Stimulated activated CD8-positive, alpha-beta memory T cell treated with anti-CD3 and anti-CD28 coated beads, Interleukin-12 subunit alpha, Interleukin-12 subunit beta, amount 100 ng/mL, for 4 hours (primary cell): ENCODE measurements around the gene ACADM.
A peak's percentile ranks its signal among the peaks of the same experiment; 100 is the strongest.
"Not testable (repeated sequence)": the region's sequence is repeated elsewhere in the genome, so short reads cannot be mapped to it uniquely, and the experiment has no call there.

Experiments
- DNase-seq: peaks from one replicate; pipeline ENCODE4 v3.0.0-alpha.2; 2020; ENCODE audit warnings: low read depth

ACADM gene

DNA sequence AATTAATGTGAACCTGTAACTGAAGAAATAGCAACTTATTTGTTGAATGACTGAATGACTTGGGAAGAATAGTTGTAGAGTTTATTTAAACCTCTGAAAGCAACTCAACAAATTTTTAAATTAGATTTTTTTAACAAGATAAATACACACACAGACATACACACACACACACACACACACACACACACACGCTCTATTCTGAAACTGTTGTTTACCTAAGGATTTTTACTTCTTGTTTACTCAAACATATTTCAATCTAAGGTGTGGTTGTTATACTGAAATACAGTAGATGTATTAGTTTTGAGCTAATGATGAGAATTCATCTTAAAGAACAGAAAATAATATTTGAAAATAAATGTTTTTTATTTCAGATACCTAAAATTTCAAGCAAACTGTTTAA, 11.5 kb downstream of the ACADM start:
- DNase-seq: no peak

GRCh38 chr1:75742047-75742625, 17.6 kb downstream of the ACADM start:
- no peak for DNase-seq

DNA sequence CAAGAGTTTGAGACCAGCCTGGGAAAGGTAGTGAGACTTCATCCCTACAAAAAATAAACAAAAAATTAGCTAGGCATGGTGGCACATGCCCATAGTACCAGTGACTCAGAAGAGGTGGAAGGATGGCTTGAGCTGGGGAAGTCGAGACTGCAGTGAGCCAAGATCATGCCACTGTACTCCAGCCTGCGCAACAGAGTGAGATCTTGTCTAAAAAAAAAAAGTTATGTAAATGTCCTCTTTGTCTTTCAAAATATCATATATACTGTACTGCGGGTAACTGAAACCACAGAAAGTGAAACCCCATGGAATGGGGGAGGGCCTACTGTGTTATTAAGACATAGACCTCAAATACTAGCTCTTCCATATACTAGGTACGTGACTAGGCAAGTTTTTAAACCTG, 20.8 kb downstream of the ACADM start:
- no peak for DNase-seq

DNA sequence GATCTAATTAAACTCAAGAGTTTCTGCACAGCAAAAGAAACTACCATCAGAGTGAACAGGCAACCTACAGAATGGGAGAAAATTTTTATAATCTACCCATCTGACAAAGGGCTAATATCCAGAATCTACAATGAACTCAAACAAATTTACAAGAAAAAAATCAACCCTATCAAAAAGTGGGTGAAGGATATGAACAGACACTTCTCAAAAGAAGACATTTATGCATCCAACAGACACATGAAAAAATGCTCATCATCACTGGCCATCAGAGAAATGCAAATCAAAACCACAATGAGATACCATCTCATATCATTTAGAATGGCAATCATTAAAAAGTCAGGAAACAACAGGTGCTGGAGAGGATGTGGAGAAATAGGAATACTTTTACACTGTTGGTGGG, 32.7 kb downstream of the ACADM start:
- DNase-seq: not testable (repeated sequence)

DNA sequence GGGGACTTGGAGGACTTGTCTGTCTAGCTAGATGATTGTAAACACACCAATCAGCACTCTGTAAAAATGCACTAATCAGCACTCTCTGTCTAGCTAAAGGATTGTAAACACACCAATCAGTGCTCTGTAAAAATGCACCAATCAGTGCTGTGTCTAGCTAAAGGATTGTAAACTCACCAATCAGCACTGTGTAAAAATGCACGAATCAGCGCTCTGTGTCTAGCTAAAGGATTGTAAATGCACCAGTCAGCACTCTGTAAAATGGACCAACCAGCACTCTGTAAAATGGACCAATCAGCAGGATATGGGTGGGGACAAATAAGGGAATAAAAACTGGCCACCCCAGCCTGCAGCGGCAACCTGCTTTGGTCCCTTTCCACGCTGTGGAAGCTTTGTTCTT, 34.0 kb downstream of the ACADM start:
- DNase-seq: not testable (repeated sequence)

GRCh38 chr1:75764057-75764655, 39.6 kb downstream of the ACADM start:
- DNase-seq: no peak

GRCh38 chr1:75765697-75766355, 41.3 kb downstream of the ACADM start:
- no peak for DNase-seq

DNA sequence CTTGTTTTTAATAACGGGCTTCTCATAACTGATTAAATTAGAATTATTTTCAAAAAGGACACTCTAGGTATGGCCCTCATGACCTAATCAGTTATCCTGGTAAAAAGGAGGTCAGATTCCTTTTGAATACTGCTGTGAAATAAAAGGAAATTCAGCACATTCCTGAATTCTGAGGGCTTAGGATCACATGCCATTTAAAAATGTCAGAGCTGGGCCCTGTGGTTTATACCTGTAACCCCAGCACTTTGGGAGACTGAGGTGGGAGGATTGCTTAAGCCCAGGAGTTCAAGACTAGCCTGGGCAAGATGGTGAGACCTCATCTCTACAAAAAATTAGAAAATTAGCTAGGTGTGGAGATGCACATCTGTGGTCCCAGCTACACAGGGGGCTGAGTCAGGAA, 43.5 kb downstream of the ACADM start:
- DNase-seq: no peak

GRCh38 chr1:75770761-75771160, 46.3 kb downstream of the ACADM start:
- no peak for DNase-seq

DNA sequence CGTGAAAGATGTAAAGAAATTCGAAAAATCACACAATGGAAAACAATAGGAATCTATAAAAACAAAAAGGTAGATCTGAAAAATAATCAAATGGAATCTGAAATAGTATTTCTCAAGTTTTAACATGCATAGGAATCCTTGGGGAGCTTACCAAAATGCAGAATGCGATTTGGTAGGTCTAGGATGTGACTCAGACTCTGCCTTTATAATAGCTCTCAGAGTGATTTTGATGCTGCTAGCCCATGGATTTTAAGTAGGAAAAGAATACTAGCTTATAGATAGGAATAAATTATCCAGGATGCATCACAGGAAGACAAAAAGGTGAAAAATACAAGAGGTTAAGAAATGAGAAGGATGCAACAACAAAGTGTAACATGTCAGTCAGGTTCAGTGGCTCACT, 47.5 kb downstream of the ACADM start:
- DNase-seq: no peak

DNA sequence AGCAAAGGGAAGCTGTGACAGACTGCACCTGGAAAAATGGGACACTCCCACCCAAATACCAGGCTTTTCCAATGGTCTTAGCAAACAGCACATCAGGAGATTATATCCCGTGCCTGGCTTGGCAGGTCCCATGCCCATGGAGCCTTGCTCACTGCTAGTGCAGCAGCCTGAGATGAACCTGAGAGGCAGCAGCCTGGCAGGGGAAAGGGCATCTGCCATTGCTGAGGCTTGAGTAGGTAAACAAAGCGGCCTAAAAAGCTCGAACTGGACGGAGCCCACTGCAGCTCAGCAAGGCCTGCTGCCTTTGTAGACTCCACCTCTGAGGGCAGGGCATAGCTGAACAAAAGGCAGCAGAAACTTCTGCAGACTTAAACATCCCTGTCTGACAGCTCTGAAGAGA, 53.3 kb downstream of the ACADM start:
- DNase-seq: not testable (repeated sequence)

DNA sequence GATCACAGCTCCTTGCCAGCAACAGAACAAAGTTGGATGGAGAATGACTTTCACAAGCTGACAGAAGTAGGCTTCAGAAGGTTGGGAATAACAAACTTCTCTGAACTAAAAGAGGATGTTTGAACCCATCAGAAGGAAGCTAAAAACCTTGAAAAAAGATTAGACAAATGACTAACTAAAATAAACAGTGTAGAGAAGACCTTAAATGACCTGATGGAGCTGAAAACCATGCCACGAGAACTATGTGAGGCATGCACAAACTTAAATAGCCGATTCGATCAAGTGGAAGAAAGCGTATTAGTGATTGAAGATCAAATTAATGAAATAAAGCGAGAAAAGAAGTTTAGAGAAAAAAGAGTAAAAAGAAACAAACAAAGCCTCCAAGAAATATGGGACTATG, 54.2 kb downstream of the ACADM start:
- not testable (repeated sequence) for DNase-seq

GRCh38 chr1:75780183-75780582, 55.7 kb downstream of the ACADM start:
- DNase-seq: not testable (repeated sequence)

DNA sequence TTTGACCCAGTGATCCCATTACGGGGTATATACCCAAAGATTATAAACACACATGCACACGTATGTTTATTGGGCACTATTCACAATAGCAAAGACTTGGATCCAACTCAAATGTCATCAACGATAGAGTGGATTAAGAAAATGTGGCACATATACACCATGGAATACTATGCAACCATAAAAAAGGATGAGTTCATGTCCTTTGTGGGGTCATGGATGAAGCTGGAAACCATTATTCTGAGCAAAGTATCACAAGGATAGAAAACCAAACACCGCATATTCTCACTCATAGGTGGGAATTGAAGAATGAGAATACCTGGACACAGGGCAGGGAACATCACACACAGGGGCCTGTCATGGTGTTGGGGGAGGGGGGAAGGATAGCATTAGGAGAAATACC, 59.4 kb downstream of the ACADM start:
- not testable (repeated sequence) for DNase-seq

- DNase-seq: no peak
These were observed 60.9 kb downstream of the ACADM start for GRCh38 chr1:75785320-75785982.

- peak; percentile 88 for DNase-seq
These were observed 61.7 kb downstream of the ACADM start, which contains the start of gene RABGGTB for GRCh38 chr1:75785983-75786853. Gene RABGGTB, plus strand, starts transcription at chr1:75786256. Its CDS starts 16 bp downstream, at chr1:75786272.

DNA sequence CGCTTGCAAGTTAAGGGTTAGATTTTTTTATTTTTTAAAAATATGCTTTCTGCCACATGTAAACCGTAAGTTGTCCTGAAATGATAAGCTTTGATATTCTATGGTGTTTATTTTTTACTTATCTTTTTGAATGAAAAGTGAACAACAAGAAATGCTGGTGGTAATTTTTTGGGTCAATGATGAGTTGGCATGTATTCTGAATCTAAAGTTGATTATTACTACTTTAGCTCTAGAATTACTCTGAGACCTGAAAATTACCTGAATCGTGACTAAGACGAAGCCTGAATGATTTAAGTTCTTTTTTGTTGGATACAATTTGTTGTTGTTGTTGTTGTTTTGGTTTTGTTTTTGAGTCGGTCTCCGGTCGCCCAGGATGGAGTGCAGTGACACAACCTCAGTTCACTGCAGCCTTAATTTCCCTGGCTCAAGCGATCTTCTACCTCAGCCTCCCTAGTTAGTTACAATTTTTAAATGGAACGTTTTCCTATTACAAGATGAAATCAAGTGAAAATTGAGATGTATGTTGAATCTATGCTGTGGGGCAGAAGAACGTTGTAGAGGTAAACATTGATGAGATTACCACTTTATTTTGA, 62.5 kb downstream of the ACADM start:
- DNase-seq: no peak

GRCh38 chr1:75787524-75787923, 63.0 kb downstream of the ACADM start:
- DNase-seq: no peak

GRCh38 chr1:75789988-75790387, 65.5 kb downstream of the ACADM start:
- no peak for DNase-seq

GRCh38 chr1:75791022-75791421, 66.5 kb downstream of the ACADM start:
- no peak for DNase-seq

- no peak for DNase-seq
These were observed 67.6 kb downstream of the ACADM start for GRCh38 chr1:75792091-75792490.

- no peak for DNase-seq
These were observed 69.9 kb downstream of the ACADM start for GRCh38 chr1:75794382-75794781.
